ENCODE results near the gene IL9R. TPM values are rescaled to one million over a fixed set of nuclear protein-coding genes. Genes with fewer than 3 reads are reported as not detected.
"Not testable (repeated sequence)": the region's sequence is repeated elsewhere in the genome, so short reads cannot be mapped to it uniquely, and the experiment has no call there.

Gene IL9R
- total RNA-seq, 1 donor from 2014 or later: 0.22 TPM

GRCh38 chrX:155998761-155999510 is 1.4 kb downstream of the IL9R start:
- no peak for DNase-seq (ENCODE audit: low spot score)

GRCh38 chrX:155999751-156000150 is 2.3 kb downstream of the IL9R start:
- DNase-seq (ENCODE audit: low spot score): not testable (repeated sequence)

GRCh38 chrX:156000361-156000926 is 2.9 kb downstream of the IL9R start:
- DNase-seq (ENCODE audit: low spot score): no peak

- no peak for DNase-seq (ENCODE audit: low spot score)
These were observed 3.6 kb downstream of the IL9R start for GRCh38 chrX:156001001-156001666.

GRCh38 chrX:156001667-156002021 is 4.1 kb downstream of the IL9R start:
- no peak for DNase-seq (ENCODE audit: low spot score)

GRCh38 chrX:156002507-156002906 is 5.0 kb downstream of the IL9R start:
- DNase-seq (ENCODE audit: low spot score): no peak

- no peak for DNase-seq (ENCODE audit: low spot score)
These were observed 6.1 kb downstream of the IL9R start for GRCh38 chrX:156003486-156004185.

GRCh38 chrX:156004256-156004655 is 6.8 kb downstream of the IL9R start:
- DNase-seq (ENCODE audit: low spot score): no peak

- no peak for DNase-seq (ENCODE audit: low spot score)
These were observed 7.2 kb downstream of the IL9R start for GRCh38 chrX:156004740-156005139.

GRCh38 chrX:156005144-156005543 is 7.6 kb downstream of the IL9R start:
- no peak for DNase-seq (ENCODE audit: low spot score)

- not testable (repeated sequence) for DNase-seq (ENCODE audit: low spot score)
These were observed 9.0 kb downstream of the IL9R start for GRCh38 chrX:156006468-156006867.

GRCh38 chrX:156008379-156008778 is 10.9 kb downstream of the IL9R start:
- DNase-seq (ENCODE audit: low spot score): not testable (repeated sequence)

GRCh38 chrX:156008915-156009314 is 11.4 kb downstream of the IL9R start:
- DNase-seq (ENCODE audit: low spot score): no peak

GRCh38 chrX:156009691-156010090 is 12.2 kb downstream of the IL9R start:
- DNase-seq (ENCODE audit: low spot score): not testable (repeated sequence)

- not testable (repeated sequence) for DNase-seq (ENCODE audit: low spot score)
These were observed 15.9 kb downstream of the IL9R start for GRCh38 chrX:156013286-156013953.

GRCh38 chrX:156019846-156020245 is 22.4 kb downstream of the IL9R start:
- not testable (repeated sequence) for DNase-seq (ENCODE audit: low spot score)

GRCh38 chrX:156023002-156023401 is 25.5 kb downstream of the IL9R start:
- not testable (repeated sequence) for DNase-seq (ENCODE audit: low spot score)

GRCh38 chrX:156024949-156025492 is 27.5 kb downstream of the IL9R start:
- not testable (repeated sequence) for DNase-seq (ENCODE audit: low spot score)

GRCh38 chrX:156028653-156029237 is 31.2 kb downstream of the IL9R start:
- not testable (repeated sequence) for DNase-seq (ENCODE audit: low spot score)

GRCh38 chrX:156029296-156029695 is 31.8 kb downstream of the IL9R start:
- not testable (repeated sequence) for DNase-seq (ENCODE audit: low spot score)
